ENCODE results near the gene NAALADL2.

- TF ChIP-seq, protein P1, sequence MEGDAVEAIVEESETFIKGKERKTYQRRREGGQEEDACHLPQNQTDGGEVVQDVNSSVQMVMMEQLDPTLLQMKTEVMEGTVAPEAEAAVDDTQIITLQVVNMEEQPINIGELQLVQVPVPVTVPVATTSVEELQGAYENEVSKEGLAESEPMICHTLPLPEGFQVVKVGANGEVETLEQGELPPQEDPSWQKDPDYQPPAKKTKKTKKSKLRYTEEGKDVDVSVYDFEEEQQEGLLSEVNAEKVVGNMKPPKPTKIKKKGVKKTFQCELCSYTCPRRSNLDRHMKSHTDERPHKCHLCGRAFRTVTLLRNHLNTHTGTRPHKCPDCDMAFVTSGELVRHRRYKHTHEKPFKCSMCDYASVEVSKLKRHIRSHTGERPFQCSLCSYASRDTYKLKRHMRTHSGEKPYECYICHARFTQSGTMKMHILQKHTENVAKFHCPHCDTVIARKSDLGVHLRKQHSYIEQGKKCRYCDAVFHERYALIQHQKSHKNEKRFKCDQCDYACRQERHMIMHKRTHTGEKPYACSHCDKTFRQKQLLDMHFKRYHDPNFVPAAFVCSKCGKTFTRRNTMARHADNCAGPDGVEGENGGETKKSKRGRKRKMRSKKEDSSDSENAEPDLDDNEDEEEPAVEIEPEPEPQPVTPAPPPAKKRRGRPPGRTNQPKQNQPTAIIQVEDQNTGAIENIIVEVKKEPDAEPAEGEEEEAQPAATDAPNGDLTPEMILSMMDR (IDR thresholded peaks at IDR 0.05) = peak in 2 of 6 experiments; percentile 8 to 22
- peak; percentile 47 to 98 (median 71) for TF ChIP-seq EP300 (IDR thresholded peaks at IDR 0.05)
Observed at GRCh38 chr3:174973465-174973864, 114.3 kb downstream of the NAALADL2 start.

Measured in upper lobe of left lung (tissue), 4 donors.